K562 (cell line): Measurements from ENCODE around the gene CUL1. TPM values are rescaled to one million over a fixed set of nuclear protein-coding genes. Genes with fewer than 3 reads are reported as not detected.

Experiments
- CHD7 ChIP-seq: fragments of 200-600 bp; sonication (generic); IDR thresholded peaks from one replicate; pipeline ENCODE4 v1.6.1; 2012; ENCODE audit warnings: mild to moderate bottlenecking, low read depth, low read length, inconsistent platforms
- ZFP1 ChIP-seq: fragments of 450-650 bp; formaldehyde crosslinking; IDR thresholded peaks from 2 replicates; pipeline ENCODE4 v1.4.0; 2020; ENCODE audit warnings: mild to moderate bottlenecking, mixed read lengths
- polyA plus RNA-seq, 8 experiments: library from polyadenylated mRNA; depleted of rRNA in 4 of 8; stranded (reverse) in 5 of 8; unstranded in 3 of 8; fragments of >200 nt; fragmentation: Nextera tagmentation in 2 of 8; fragmentation: Illumina TruSeq in 1 of 8; extraction: Ambion mirVana in 2 of 8; extraction: Trizol in 1 of 8; gene quantifications; 2 replicates each; pipeline versions ENCODE4 v1.2.1 to v1.2.3, GENCODE V29; 2011 to 2014; ENCODE audit warnings: inconsistent platforms in 1 of 8, missing spikeins in 1 of 8
- total RNA-seq, 7 experiments: library from RNA; depleted of rRNA in 6 of 7; stranded (reverse); fragments of >200 nt in 6 of 7; fragmentation: Illumina TruSeq in 2 of 7; extraction: Trizol in 2 of 7; gene quantifications; 2 replicates each; pipeline versions ENCODE4 v1.2.1 to v1.2.3, GENCODE V29; 2011 to 2021; ENCODE audit warnings: low replicate concordance in 1 of 7

CUL1 gene
- total and polyA plus RNA-seq, 9 of the 15 experiments (the other 6 are each of a cell fraction or from before 2014, with no cell fraction given): 31.5 to 107 (median 96.5) TPM

GRCh38 chr7:148772297-148773089, 73.8 kb downstream of the CUL1 start (continued):
- TF ChIP-seq CHD7: no peak
- TF ChIP-seq ZFP1: no peak
- TF ChIP-seq, all 486 proteins: peak for 1
